Ishikawa (cell line): Measurements from ENCODE around the gene NOS1AP.

Experiments used
- CEBPB ChIP-seq: IDR thresholded peaks from 2 replicates; pipeline ENCODE4 v1.6.1; 2012
- CREB1 ChIP-seq: IDR thresholded peaks from 2 replicates; pipeline ENCODE4 v1.6.1; 2012; ENCODE audit warnings: low read depth
- EGR1 ChIP-seq: IDR thresholded peaks from 2 replicates; pipeline ENCODE4 v1.6.1; 2012
- EP300 ChIP-seq: IDR thresholded peaks from 2 replicates; pipeline ENCODE4 v1.6.1; 2012; ENCODE audit warnings: borderline replicate concordance
- FOXM1 ChIP-seq: IDR thresholded peaks from 2 replicates; pipeline ENCODE4 v1.6.1; 2012; ENCODE audit warnings: low read depth, borderline replicate concordance
- MAX ChIP-seq: IDR thresholded peaks from 2 replicates; pipeline ENCODE4 v1.6.1; 2012
- NFIC ChIP-seq: IDR thresholded peaks from 2 replicates; pipeline ENCODE4 v1.6.1; 2012
- RAD21 ChIP-seq: IDR thresholded peaks from 2 replicates; pipeline ENCODE4 v1.6.1; 2012; ENCODE audit warnings: low read depth
- REST ChIP-seq: IDR thresholded peaks from 2 replicates; pipeline ENCODE4 v1.6.1; 2012; ENCODE audit warnings: low read depth, mild to moderate bottlenecking
- TAF1 ChIP-seq: IDR thresholded peaks from 2 replicates; pipeline ENCODE4 v1.6.1; 2012; ENCODE audit warnings: low read depth, mild to moderate bottlenecking
- TCF12 ChIP-seq: IDR thresholded peaks from 2 replicates; pipeline ENCODE4 v1.6.1; 2012; ENCODE audit warnings: low read depth
- TEAD4 ChIP-seq: IDR thresholded peaks from 2 replicates; pipeline ENCODE4 v1.6.1; 2012
- USF1 ChIP-seq: IDR thresholded peaks from 2 replicates; pipeline ENCODE4 v1.6.1; 2012
- YY1 ChIP-seq: IDR thresholded peaks from 2 replicates; pipeline ENCODE4 v1.6.1; 2012; ENCODE audit warnings: low read depth
- ZBTB7A ChIP-seq: IDR thresholded peaks from 2 replicates; pipeline ENCODE4 v1.6.1; 2012; ENCODE audit warnings: low read depth

Gene NOS1AP

DNA sequence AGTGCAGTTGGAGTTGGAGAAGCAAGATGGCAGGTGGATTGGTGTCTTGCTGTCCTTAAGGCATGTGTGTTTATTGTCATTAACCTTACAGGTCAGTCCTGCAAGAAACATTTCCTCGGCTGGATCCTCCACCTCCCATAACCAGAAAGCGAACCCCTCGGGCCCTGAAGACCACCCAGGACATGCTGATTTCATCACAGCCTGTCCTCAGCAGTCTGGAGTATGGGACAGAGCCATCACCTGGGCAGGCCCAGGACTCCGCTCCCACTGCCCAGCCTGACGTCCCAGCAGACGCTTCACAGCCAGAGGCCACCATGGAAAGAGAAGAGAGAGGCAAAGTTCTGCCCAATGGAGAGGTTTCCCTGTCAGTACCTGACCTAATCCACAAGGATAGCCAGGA is 313.6 kb downstream of the NOS1AP start:
- TF ChIP-seq CEBPB (no peak), EGR1 (no peak), RAD21 (no peak)

GRCh38 chr1:162383516-162383915 is 314.0 kb downstream of the NOS1AP start:
- TF ChIP-seq CEBPB: no peak
- TF ChIP-seq TEAD4: no peak
- no peak for TF ChIP-seq TAF1
- TF ChIP-seq EGR1: no peak
- TF ChIP-seq RAD21: no peak
- no peak for TF ChIP-seq USF1

DNA sequence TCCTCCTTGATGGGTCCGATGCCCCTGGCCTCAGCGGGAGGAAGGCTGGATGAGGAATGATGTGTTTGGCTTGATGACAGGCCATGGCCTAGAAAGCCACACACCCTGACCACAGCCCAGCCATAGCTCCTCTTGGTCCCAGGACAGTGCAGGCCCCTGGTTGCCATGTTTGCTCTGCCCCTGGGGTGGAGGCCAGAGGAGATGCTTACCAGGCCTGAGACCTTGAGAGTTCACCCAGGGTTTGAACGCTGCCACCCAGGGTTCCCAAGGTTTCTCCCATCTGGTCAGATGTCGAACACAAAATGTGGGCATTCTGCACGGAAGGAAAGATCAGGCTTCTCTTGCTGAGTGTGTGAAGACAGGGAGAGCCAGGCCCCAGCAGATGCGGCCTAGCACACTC is 314.6 kb downstream of the NOS1AP start:
- TF ChIP-seq CREB1 (no peak), TCF12 (no peak), NFIC (no peak), CEBPB (no peak), YY1 (no peak), REST (no peak), EGR1 (no peak), TEAD4 (no peak), RAD21 (no peak), EP300 (no peak), MAX (no peak), FOXM1 (no peak), USF1 (no peak), TAF1 (no peak), ZBTB7A (no peak)

DNA sequence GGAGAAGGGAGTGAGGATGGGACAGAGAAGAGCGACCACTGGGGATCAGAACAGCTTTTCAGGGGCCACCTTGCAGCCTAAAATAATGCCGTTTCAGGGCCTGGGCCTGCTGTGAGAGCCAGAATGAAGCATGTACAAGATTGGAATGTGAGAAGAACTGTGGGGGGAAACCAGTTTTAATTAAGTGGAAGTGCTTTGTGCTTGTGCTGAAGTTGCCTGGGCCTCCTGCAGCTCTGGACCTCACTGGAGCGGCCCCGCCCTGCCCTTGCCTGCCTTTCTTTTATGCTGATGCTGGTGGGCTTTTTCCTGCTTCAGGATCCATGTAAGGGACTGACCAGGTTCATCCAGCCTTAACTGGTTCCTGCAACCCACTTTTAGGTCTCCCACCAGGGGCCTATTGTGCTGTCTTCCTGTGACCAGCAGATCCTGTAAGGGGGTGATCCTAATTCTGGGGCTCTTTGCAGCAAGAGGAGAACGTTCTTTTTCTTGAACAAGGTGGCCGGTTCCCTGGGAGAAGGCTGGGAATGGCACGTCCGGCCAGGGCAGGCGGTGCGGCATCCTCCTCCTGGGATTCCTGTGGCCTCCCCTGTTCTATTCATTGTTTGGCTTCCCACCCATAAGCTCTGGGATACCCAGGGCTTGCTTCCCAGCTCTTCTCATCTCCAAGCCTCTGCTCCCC is 315.2 kb downstream of the NOS1AP start:
- TF ChIP-seq TAF1: no peak
- TF ChIP-seq CEBPB: no peak
- no peak for TF ChIP-seq TCF12
- no peak for TF ChIP-seq EGR1
- no peak for TF ChIP-seq CREB1
- TF ChIP-seq USF1: no peak
- TF ChIP-seq MAX: no peak
- no peak for TF ChIP-seq YY1
- TF ChIP-seq TEAD4: no peak
- no peak for TF ChIP-seq RAD21
- no peak for TF ChIP-seq REST
- TF ChIP-seq ZBTB7A: no peak

DNA sequence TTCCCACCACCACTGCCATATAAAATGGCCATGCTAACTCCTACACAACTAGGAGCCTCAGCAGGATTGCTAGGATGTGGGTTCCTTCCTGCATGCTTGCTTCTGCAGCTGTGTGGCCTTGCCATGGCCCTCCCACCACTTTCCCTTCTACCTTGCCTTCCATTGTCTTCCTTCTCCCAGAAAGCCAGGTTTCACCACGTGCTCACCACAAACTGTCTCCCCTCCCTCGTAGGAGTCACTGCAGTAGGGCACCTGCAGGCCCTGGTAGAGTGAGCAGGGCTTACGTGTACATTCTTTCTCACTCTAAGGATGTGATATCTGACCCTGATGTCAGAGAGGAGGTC is 315.8 kb downstream of the NOS1AP start:
- TF ChIP-seq CEBPB (no peak), TEAD4 (no peak), TAF1 (no peak), REST (no peak), EP300 (no peak), MAX (no peak), YY1 (no peak), USF1 (no peak), FOXM1 (no peak), CREB1 (no peak), RAD21 (no peak), NFIC (no peak), EGR1 (no peak), ZBTB7A (no peak)
